RWPE1 (cell line): ENCODE results near the gene SIAH3.

Source experiments
- CTCF ChIA-PET: fragments of 350-600 bp; sonication (Branson Sonifier 250); formaldehyde crosslinking; extraction: SDS; loops from one replicate; lab custom pipeline; 2021; lab: Yijun Ruan, JAX
- POLR2A ChIA-PET: fragments of 400-600 bp; formaldehyde crosslinking; extraction: SDS; loops from one replicate; lab custom pipeline; 2020; ENCODE audit warnings: antibody characterized with exemption; ENCODE audit not compliant: low non-redundant PET; lab: Yijun Ruan, JAX
- DNase-seq: peaks from one replicate; pipeline ENCODE4 v3.0.0; 2012; ENCODE audit warnings: low spot score
- H3K27ac ChIP-seq: fragments of 450-650 bp; 2 replicates; pipeline ENCODE4 v1.5.1; 2017
- TF ChIP-seq, protein P1 (sequence below): fragments of 450-650 bp; conservative IDR thresholded peaks from 2 replicates; pipeline ENCODE4 v1.5.1; 2017; ENCODE audit warnings: low read depth, mild to moderate bottlenecking

The SIAH3 gene

DNA sequence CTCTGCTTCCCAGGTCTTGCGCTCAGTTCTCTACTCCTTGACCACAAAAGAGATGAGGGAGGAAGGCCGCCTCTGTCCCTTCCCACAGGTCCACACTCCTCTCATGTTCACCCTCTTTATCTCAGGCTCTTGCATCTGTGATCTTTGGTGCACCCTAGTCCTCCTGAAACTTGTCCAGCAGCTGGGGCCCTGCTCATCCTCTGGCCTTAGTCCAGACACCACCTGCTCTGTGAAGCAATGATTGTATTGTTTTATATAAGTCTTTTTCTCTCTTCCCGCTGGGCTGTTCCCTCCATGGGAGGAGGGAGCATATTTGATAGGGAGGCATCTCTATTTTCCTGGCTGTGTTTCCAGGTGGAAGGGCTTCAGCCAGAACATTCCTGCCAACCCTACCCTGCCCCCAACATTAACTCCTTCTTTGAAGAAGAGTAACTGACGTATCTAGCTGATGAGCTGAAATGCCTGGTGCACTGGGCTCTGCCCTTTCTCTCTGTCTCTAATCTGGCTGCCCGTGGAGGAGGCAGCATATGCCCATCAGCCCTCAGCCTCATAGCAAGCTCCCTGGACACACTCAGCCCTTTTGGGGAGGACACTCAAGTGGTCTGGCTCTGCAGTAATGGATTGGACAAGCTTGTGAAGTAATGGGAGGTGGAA, 38.2 kb upstream of the SIAH3 start:
- TF ChIP-seq, protein P1, sequence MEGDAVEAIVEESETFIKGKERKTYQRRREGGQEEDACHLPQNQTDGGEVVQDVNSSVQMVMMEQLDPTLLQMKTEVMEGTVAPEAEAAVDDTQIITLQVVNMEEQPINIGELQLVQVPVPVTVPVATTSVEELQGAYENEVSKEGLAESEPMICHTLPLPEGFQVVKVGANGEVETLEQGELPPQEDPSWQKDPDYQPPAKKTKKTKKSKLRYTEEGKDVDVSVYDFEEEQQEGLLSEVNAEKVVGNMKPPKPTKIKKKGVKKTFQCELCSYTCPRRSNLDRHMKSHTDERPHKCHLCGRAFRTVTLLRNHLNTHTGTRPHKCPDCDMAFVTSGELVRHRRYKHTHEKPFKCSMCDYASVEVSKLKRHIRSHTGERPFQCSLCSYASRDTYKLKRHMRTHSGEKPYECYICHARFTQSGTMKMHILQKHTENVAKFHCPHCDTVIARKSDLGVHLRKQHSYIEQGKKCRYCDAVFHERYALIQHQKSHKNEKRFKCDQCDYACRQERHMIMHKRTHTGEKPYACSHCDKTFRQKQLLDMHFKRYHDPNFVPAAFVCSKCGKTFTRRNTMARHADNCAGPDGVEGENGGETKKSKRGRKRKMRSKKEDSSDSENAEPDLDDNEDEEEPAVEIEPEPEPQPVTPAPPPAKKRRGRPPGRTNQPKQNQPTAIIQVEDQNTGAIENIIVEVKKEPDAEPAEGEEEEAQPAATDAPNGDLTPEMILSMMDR, result no peak
- ChIA-PET CTCF (interaction anchor here (0.7 kb wide), 1 partner anchor 64 kb away, joined by 7 read pairs; no protein-coding TSS in a partner anchor), POLR2A (no interaction called here)
- no peak for DNase-seq
- no peak overlapping the region for H3K27ac ChIP-seq

DNA sequence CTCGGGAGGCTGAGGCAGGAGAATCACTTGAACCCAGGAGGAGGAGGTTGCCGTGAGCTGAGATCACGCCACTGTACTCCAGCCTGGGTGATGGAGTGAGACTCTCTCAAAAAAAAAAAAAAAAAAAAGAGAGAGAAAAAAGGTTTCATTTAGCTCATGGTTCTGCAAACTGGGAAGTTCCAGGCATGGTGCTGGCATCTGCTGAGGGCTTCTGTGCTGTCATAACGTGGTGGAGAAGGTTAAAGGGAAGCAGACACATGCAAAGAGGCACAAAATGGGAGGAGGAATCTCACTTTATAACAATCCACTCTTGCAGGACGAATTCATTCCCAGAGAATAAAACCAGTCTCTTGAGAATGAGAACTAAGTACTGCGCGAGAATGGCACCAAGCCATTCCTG, 34.9 kb upstream of the SIAH3 start:
- no peak overlapping the region for H3K27ac ChIP-seq
- ChIA-PET CTCF (interaction anchor here (0.5 kb wide), 1 partner anchor 8 kb away, joined by 3 read pairs; no protein-coding TSS in a partner anchor), POLR2A (no interaction called here)
- TF ChIP-seq, protein P1, result no peak
- no peak for DNase-seq

DNA sequence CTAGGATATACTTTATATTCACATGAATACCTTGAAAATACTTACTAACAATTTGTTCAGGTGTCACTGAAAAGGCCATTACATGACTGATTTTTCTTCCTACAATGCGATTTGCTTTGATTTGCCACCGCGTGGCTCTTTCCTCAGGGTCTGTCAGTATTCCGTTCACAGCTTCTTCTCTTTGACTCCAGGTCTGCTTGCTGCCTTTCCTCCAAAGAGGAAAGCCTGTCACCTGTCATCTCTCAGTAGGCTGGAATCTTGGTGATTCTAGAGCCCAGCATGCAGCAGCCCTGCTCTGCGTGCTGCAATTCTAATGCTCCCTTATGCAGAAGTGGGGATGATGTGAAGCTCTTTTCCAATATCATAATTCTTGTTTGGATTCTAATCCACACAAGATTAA, 33.6 kb upstream of the SIAH3 start:
- DNase-seq, result no peak
- TF ChIP-seq, protein P1, result no peak
- ChIA-PET CTCF (no interaction called here), POLR2A (no interaction called here)
- H3K27ac ChIP-seq, result no peak overlapping the region

DNA sequence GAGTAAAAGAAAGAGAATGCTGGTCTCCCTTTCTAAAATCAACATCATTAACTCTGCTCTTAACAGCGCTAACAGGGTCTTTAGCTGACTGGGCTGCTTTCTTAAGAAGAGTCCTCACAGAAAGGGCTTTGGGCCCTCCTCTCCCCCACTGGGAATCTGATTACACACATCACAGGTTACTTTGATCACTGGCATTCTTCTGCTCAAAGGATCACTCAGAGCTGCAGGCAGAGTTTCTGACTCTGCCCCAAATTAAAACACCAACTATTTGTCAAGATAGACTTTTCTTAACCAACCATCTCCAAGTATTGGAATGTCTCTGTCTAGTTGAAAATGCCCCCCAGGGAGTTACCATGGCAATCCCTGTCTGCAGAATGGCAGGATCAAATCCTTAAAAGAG, 31.1 kb upstream of the SIAH3 start:
- TF ChIP-seq, protein P1, result no peak
- no peak overlapping the region for H3K27ac ChIP-seq
- POLR2A ChIA-PET, result no interaction called here
- CTCF ChIA-PET, result no interaction called here
- no peak for DNase-seq

DNA sequence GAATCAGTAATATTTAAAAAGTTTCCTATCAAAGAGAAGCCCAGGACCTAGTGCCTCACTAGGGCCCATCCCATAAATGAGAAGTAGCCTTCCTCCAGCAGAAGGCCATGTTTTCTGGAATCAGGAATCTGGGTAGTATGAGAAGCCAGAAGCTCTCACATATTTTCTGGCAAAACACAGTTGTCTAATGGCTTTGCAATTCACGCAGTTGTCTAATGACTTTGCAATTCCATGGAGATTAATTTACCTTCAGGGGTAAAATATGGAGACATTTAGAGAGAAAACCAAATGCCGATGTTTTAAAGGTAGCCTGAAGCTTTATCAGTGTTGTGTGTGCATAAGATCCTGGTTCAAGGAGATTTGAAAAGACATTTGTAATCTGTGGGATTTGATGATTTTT, 29.8 kb upstream of the SIAH3 start:
- DNase-seq, result no peak
- TF ChIP-seq, protein P1, result no peak
- H3K27ac ChIP-seq, result no peak overlapping the region
- ChIA-PET POLR2A (no interaction called here), CTCF (no interaction called here)

DNA sequence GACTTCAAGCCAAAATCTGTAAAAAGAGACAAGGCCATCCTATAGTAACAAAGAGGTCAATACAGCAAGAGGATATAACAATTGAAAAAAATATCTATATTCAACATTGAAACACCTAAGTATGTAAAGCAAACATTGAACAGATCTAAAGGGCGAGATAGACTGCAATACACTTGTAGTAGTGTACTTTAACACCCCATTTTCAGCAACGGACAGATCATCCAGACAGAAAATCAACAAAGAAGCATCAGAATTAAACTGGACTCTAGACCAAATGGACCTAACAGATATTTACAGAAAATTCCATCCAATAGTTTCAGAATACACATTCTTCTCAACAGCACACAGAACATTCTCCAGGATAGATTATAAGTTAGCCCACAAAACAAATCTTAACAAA, 28.7 kb upstream of the SIAH3 start:
- TF ChIP-seq, protein P1, result no peak
- ChIA-PET CTCF (interaction anchor here (0.6 to 1.1 kb wide), 5 partner anchors 28 to 348 kb away, joined by 3 to 6 read pairs (median 3); partner anchors contain the start of gene SIAH3), POLR2A (no interaction called here)
- DNase-seq, result no peak
- H3K27ac ChIP-seq, result no peak overlapping the region
